ENCODE results near the gene BEGAIN.

The BEGAIN gene

GRCh38 chr14:100587086-100587762 lies at the start of gene BEGAIN:
Gene BEGAIN, minus strand, starts transcription at chr14:100587417. Its CDS starts 127 bp downstream, at chr14:100587290.
- DNase-seq, result no peak

- DNase-seq, result no peak
Observed at GRCh38 chr14:100636559-100636958, 49.3 kb upstream of the BEGAIN start.

GRCh38 chr14:100634026-100634425 lies 46.8 kb upstream of the BEGAIN start:
- no peak for DNase-seq

- no peak for DNase-seq
Observed at GRCh38 chr14:100633406-100633805, 46.2 kb upstream of the BEGAIN start.

GRCh38 chr14:100629696-100630095 lies 42.5 kb upstream of the BEGAIN start:
- DNase-seq, result no peak

- no peak for DNase-seq
Observed at GRCh38 chr14:100629098-100629497, 41.9 kb upstream of the BEGAIN start.

GRCh38 chr14:100628225-100628624 lies 41.0 kb upstream of the BEGAIN start:
- no peak for DNase-seq

- DNase-seq, result no peak
Observed at GRCh38 chr14:100626614-100627013, 39.4 kb upstream of the BEGAIN start.

GRCh38 chr14:100623961-100624360 lies 36.7 kb upstream of the BEGAIN start:
- DNase-seq, result peak; percentile 31

- DNase-seq, result no peak
Observed at GRCh38 chr14:100623557-100623956, 36.3 kb upstream of the BEGAIN start.

- no peak for DNase-seq
Observed at GRCh38 chr14:100622708-100623485, 35.7 kb upstream of the BEGAIN start.

- no peak for DNase-seq
Observed at GRCh38 chr14:100622224-100622623, 35.0 kb upstream of the BEGAIN start.

GRCh38 chr14:100621806-100622205 lies 34.6 kb upstream of the BEGAIN start:
- DNase-seq, result no peak

- DNase-seq, result peak; percentile 40
Observed at GRCh38 chr14:100620255-100621100, 33.3 kb upstream of the BEGAIN start.

GRCh38 chr14:100619396-100620254 lies 32.4 kb upstream of the BEGAIN start:
- DNase-seq, result no peak

GRCh38 chr14:100618763-100619320 lies 31.6 kb upstream of the BEGAIN start:
- no peak for DNase-seq

GRCh38 chr14:100618318-100618693 lies 31.1 kb upstream of the BEGAIN start:
- no peak for DNase-seq

- DNase-seq, result no peak
Observed at GRCh38 chr14:100617410-100618317, 30.4 kb upstream of the BEGAIN start.

GRCh38 chr14:100616854-100617409 lies 29.7 kb upstream of the BEGAIN start:
- no peak for DNase-seq
